Mucosa of descending colon (tissue), 3 donors: ENCODE measurements around the gene SPECC1. TPM values are rescaled to one million over a fixed set of nuclear protein-coding genes. Genes with fewer than 3 reads are reported as not detected.

ENCODE experiments used
- ATAC-seq: fragments of 200-7000 bp; cut with Tn5 transposase; one replicate; pipeline ENCODE4 v1.9.1; 2020; ENCODE audit warnings: mild to moderate bottlenecking, moderate library complexity
- DNase-seq, 3 donors: peaks; one replicate each; pipeline ENCODE4 v3.0.0-alpha.2; 2020
- H3K36me3 ChIP-seq: fragments of 200-600 bp; one replicate; pipeline ENCODE4 v1.8.0; 2021; ENCODE audit warnings: low read depth, mild to moderate bottlenecking
- H3K4me1 ChIP-seq: fragments of 200-600 bp; one replicate; pipeline ENCODE4 v1.8.0; 2021; ENCODE audit warnings: low read depth, mild to moderate bottlenecking
- H3K4me3 ChIP-seq: fragments of 200-600 bp; one replicate; pipeline ENCODE4 v1.8.0; 2021; ENCODE audit warnings: mild to moderate bottlenecking
- H3K9me3 ChIP-seq: fragments of 200-600 bp; one replicate; pipeline ENCODE4 v1.8.0; 2021; ENCODE audit warnings: mild to moderate bottlenecking
- CTCF ChIP-seq: fragments of 200-600 bp; IDR thresholded peaks from one replicate; pipeline ENCODE4 v1.8.0; 2022; ENCODE audit warnings: antibody characterized with exemption, mild to moderate bottlenecking
- intact Hi-C, 2 donors: fragments of 100-400 bp; cut with DNase I in 1 of 2; cut with micrococcal nuclease in 1 of 2; formaldehyde crosslinking; loops; one replicate each; pipeline versions ENCODE4 v1.11.0 to v1.11.1; 2022; cut with DNase I, micrococcal nuclease
- total RNA-seq, 3 donors: library from RNA; stranded (reverse); fragmentation: NEBNext Ultra II Directional in 2 of 3; extraction: Animal tissue kit (Norgen Biotek cat#: 25700) in 2 of 3; gene quantifications; one replicate each; pipeline versions ENCODE4 v1.2.1 to v1.2.4, GENCODE V29; 2021 to 2023
- donor health status: DM: no; HTN: no; CAD: no; lungs with moderate emphysema.
- donor health status: DM: no; HTN: no; CAD: no.
- donor health status: DM: no; HTN: yes; CAD: no.

The SPECC1 gene
- total RNA-seq, 3 donors from 2014 or later: 36.2 to 86.3 (median 85.7) TPM

GRCh38 chr17:20200865-20201458 is 191.8 kb downstream of the SPECC1 start:
- intact Hi-C loops: no loop called here
- no peak for ATAC-seq
- TF ChIP-seq CTCF: no peak

GRCh38 chr17:20202141-20202621 is 193.0 kb downstream of the SPECC1 start:
- Histone ChIP-seq H3K4me3 (no peak overlapping the region), H3K9me3 (no peaks in the 10 kb centered on the region), H3K4me1 (peaks cover 20% of the 10 kb centered on the region), H3K36me3 (no peaks in the 10 kb centered on the region)
- intact Hi-C loops: no loop called here
- DNase-seq: peak in 1 of 3 donors; percentile 74
- no peak for TF ChIP-seq CTCF
- ATAC-seq: peak; percentile 89

More at GRCh38 chr17:20200865-20201458, 191.8 kb downstream of the SPECC1 start:
- no peak for DNase-seq
- Histone ChIP-seq H3K36me3 (no peaks in the 10 kb centered on the region), H3K9me3 (no peaks in the 10 kb centered on the region), H3K4me1 (peaks cover 17% of the 10 kb centered on the region), H3K4me3 (no peak overlapping the region)

DNA sequence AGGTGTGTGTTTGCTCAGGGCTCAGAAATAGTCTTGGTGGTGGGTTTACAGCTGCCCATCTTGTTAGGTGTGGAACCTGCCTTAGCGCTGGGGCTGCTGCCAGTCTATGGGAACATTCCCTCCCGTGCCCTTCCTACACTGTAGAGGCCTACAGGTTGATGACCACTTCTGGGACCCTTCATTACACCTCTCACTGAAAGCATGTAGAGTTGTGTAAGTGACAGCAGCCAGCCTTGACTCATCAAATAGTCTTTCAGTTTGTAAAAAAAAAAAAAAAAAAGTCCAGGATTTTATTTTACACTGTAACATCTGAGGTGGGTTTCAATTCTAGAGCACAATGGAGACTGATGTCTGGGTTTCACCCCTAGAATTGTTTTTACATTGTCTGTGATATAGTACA is 193.9 kb downstream of the SPECC1 start:
- TF ChIP-seq CTCF: no peak
- Histone ChIP-seq H3K9me3 (no peaks in the 10 kb centered on the region), H3K4me3 (no peak overlapping the region), H3K4me1 (peaks cover 20% of the 10 kb centered on the region), H3K36me3 (no peaks in the 10 kb centered on the region)
- DNase-seq (no peak), ATAC-seq (peak; percentile 13)
- intact Hi-C loops: no loop called here

- DNase-seq (no peak), ATAC-seq (peak; percentile 51)
- Histone ChIP-seq H3K36me3 (no peaks in the 10 kb centered on the region), H3K4me3 (no peak overlapping the region), H3K9me3 (no peaks in the 10 kb centered on the region), H3K4me1 (peaks cover 20% of the 10 kb centered on the region)
- no peak for TF ChIP-seq CTCF
- intact Hi-C loops: no loop called here
These were observed 194.7 kb downstream of the SPECC1 start for GRCh38 chr17:20203761-20204263.

DNA sequence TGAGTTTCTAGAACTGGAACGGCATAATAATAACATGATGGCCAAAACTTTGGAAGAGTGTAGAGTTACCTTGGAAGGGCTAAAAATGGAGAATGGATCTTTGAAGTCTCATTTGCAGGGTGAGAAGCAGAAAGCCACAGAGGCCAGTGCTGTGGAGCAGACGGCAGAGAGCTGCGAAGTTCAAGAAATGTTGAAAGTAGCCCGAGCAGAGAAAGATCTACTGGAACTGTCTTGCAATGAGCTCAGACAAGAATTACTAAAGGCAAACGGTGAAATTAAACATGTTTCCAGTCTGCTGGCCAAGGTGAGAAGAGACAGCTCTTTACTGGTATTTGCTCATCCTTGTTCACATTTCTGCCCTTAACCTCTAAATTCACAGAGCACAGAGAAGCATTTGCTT is 196.4 kb downstream of the SPECC1 start:
- no peak for DNase-seq
- no peak overlapping the region for H3K4me3 ChIP-seq
- H3K4me1 ChIP-seq: peaks cover 20% of the 10 kb centered on the region
- H3K36me3 ChIP-seq: no peaks in the 10 kb centered on the region
- no peak for TF ChIP-seq CTCF
- no peaks in the 10 kb centered on the region for H3K9me3 ChIP-seq
- intact Hi-C loops: no loop called here
- no peak for ATAC-seq
